ENCODE data around the gene SERPINB3. TPM values are rescaled to one million over a fixed set of nuclear protein-coding genes. Genes with fewer than 3 reads are reported as not detected.
"Not testable (repeated sequence)": the region's sequence is repeated elsewhere in the genome, so short reads cannot be mapped to it uniquely, and the experiment has no call there.

The SERPINB3 gene
- polyA plus RNA-seq, 1 donor from 2014 or later = not detected

- no peak overlapping the region for H3K27ac Mint-ChIP-seq
- H3K27me3 Mint-ChIP-seq = peaks cover 2% of the 10 kb centered on the region
- H3K36me3 Mint-ChIP-seq = peaks cover 2% of the 10 kb centered on the region
- no peaks in the 10 kb centered on the region for H3K4me1 Mint-ChIP-seq
- peaks cover 0 to 3% (median 3%) of the 10 kb centered on the region in 3 donors for H3K9me3 Mint-ChIP-seq
- H3K4me3 Mint-ChIP-seq = no peak overlapping the region
These were observed 16.0 kb upstream of the SERPINB3 start for GRCh38 chr18:63677500-63678225.

- H3K4me3 Mint-ChIP-seq = no peak overlapping the region
- H3K36me3 Mint-ChIP-seq = peaks cover 2% of the 10 kb centered on the region
- no peaks in the 10 kb centered on the region for H3K4me1 Mint-ChIP-seq
- H3K27ac Mint-ChIP-seq = no peak overlapping the region
- H3K27me3 Mint-ChIP-seq = peaks cover 2% of the 10 kb centered on the region
- H3K9me3 Mint-ChIP-seq = peaks cover 0 to 3% (median 3%) of the 10 kb centered on the region in 3 donors
These were observed 15.0 kb upstream of the SERPINB3 start for GRCh38 chr18:63676526-63677323.

GRCh38 chr18:63664571-63664970 lies 2.9 kb upstream of the SERPINB3 start:
- H3K4me3 Mint-ChIP-seq = no peak overlapping the region
- peaks cover 0 to 1% (median 0%) of the 10 kb centered on the region in 3 donors for H3K4me1 Mint-ChIP-seq
- no peaks in the 10 kb centered on the region for H3K27me3 Mint-ChIP-seq
- H3K27ac Mint-ChIP-seq = no peak overlapping the region
- peaks cover 1% of the 10 kb centered on the region for H3K36me3 Mint-ChIP-seq
- peaks cover 5 to 12% (median 7%) of the 10 kb centered on the region in 3 donors for H3K9me3 Mint-ChIP-seq

- not testable (repeated sequence) for H3K4me1 Mint-ChIP-seq, H3K9me3 Mint-ChIP-seq, H3K36me3 Mint-ChIP-seq, H3K27ac Mint-ChIP-seq, H3K27me3 Mint-ChIP-seq, H3K4me3 Mint-ChIP-seq
These were observed 2.8 kb downstream of the SERPINB3 start for GRCh38 chr18:63658920-63659319.

- not testable (repeated sequence) for H3K27ac Mint-ChIP-seq, H3K27me3 Mint-ChIP-seq, H3K9me3 Mint-ChIP-seq, H3K4me1 Mint-ChIP-seq, H3K4me3 Mint-ChIP-seq, H3K36me3 Mint-ChIP-seq
These were observed 11.4 kb downstream of the SERPINB3 start for GRCh38 chr18:63650271-63650670.

GRCh38 chr18:63648241-63648640 lies 13.5 kb downstream of the SERPINB3 start:
- Mint-ChIP-seq H3K4me1 (no peaks in the 10 kb centered on the region), H3K9me3 (peaks cover 0 to 2% (median 0%) of the 10 kb centered on the region in 3 donors), H3K36me3 (no peaks in the 10 kb centered on the region), H3K4me3 (no peak overlapping the region), H3K27ac (no peak overlapping the region), H3K27me3 (peaks cover 9% of the 10 kb centered on the region)

GRCh38 chr18:63646936-63647335 lies 14.8 kb downstream of the SERPINB3 start:
- H3K27ac Mint-ChIP-seq = no peak overlapping the region
- peaks cover 9% of the 10 kb centered on the region for H3K27me3 Mint-ChIP-seq
- peaks cover 0 to 2% (median 0%) of the 10 kb centered on the region in 3 donors for H3K9me3 Mint-ChIP-seq
- no peaks in the 10 kb centered on the region for H3K4me1 Mint-ChIP-seq
- no peaks in the 10 kb centered on the region for H3K36me3 Mint-ChIP-seq
- no peak overlapping the region for H3K4me3 Mint-ChIP-seq

GRCh38 chr18:63644694-63645093 lies 17.0 kb downstream of the SERPINB3 start:
- H3K27ac Mint-ChIP-seq, H3K4me3 Mint-ChIP-seq, H3K27me3 Mint-ChIP-seq, H3K9me3 Mint-ChIP-seq, H3K36me3 Mint-ChIP-seq, H3K4me1 Mint-ChIP-seq: not testable (repeated sequence)

GRCh38 chr18:63644142-63644541 lies 17.6 kb downstream of the SERPINB3 start, which contains the start of gene SERPINB4:
Gene SERPINB4 (minus strand): TSS chr18:63644256. CDS start chr18:63643577, 679 bp downstream.
- H3K9me3 Mint-ChIP-seq, H3K4me1 Mint-ChIP-seq, H3K36me3 Mint-ChIP-seq, H3K4me3 Mint-ChIP-seq, H3K27ac Mint-ChIP-seq, H3K27me3 Mint-ChIP-seq: not testable (repeated sequence)

GRCh38 chr18:63642668-63643356 lies 18.9 kb downstream of the SERPINB3 start:
- H3K27me3 Mint-ChIP-seq, H3K4me1 Mint-ChIP-seq, H3K36me3 Mint-ChIP-seq, H3K9me3 Mint-ChIP-seq, H3K4me3 Mint-ChIP-seq, H3K27ac Mint-ChIP-seq: not testable (repeated sequence)

- not testable (repeated sequence) for H3K27me3 Mint-ChIP-seq, H3K27ac Mint-ChIP-seq, H3K9me3 Mint-ChIP-seq, H3K4me3 Mint-ChIP-seq, H3K4me1 Mint-ChIP-seq, H3K36me3 Mint-ChIP-seq
These were observed 20.5 kb downstream of the SERPINB3 start for GRCh38 chr18:63641157-63641680.

GRCh38 chr18:63637703-63638102 lies 24.0 kb downstream of the SERPINB3 start:
- Mint-ChIP-seq H3K4me1 (no peaks in the 10 kb centered on the region), H3K27ac (no peak overlapping the region), H3K36me3 (no peaks in the 10 kb centered on the region), H3K4me3 (no peak overlapping the region), H3K9me3 (peaks cover 0 to 4% (median 0%) of the 10 kb centered on the region in 3 donors), H3K27me3 (no peaks in the 10 kb centered on the region)

- Mint-ChIP-seq H3K4me3 (peak overlapping the region in 1 of 4 donors; percentile 12), H3K27me3 (no peaks in the 10 kb centered on the region), H3K27ac (no peak overlapping the region), H3K36me3 (peaks cover 1% of the 10 kb centered on the region), H3K9me3 (peaks cover 4 to 23% (median 21%) of the 10 kb centered on the region in 3 donors), H3K4me1 (no peaks in the 10 kb centered on the region)
These were observed 33.9 kb downstream of the SERPINB3 start for GRCh38 chr18:63627819-63628218.

GRCh38 chr18:63626431-63626830 lies 35.3 kb downstream of the SERPINB3 start:
- Mint-ChIP-seq H3K27me3 (no peaks in the 10 kb centered on the region), H3K9me3 (peaks cover 4 to 23% (median 23%) of the 10 kb centered on the region in 3 donors), H3K36me3 (peaks cover 1% of the 10 kb centered on the region), H3K4me3 (no peak overlapping the region), H3K4me1 (no peaks in the 10 kb centered on the region), H3K27ac (no peak overlapping the region)

GRCh38 chr18:63624863-63625262 lies 36.8 kb downstream of the SERPINB3 start:
- Mint-ChIP-seq H3K27ac (no peak overlapping the region), H3K27me3 (no peaks in the 10 kb centered on the region), H3K4me3 (no peak overlapping the region), H3K4me1 (no peaks in the 10 kb centered on the region), H3K36me3 (peaks cover 1% of the 10 kb centered on the region), H3K9me3 (peaks cover 5 to 28% (median 26%) of the 10 kb centered on the region in 3 donors)
